LNCAP (cell line): Measurements from ENCODE around the gene ALDH3A2.

Experiments used
- CTCF ChIP-seq: fragments of 450-650 bp; IDR thresholded peaks from 2 replicates; pipeline ENCODE4 v1.5.1; 2017; ENCODE audit warnings: mild to moderate bottlenecking

ALDH3A2 gene

GRCh38 chr17:19660219-19660870 lies 11.8 kb downstream of the ALDH3A2 start:
- TF ChIP-seq CTCF: no peak

GRCh38 chr17:19661121-19661520 lies 12.6 kb downstream of the ALDH3A2 start:
- TF ChIP-seq CTCF: no peak

GRCh38 chr17:19663097-19663496 lies 14.5 kb downstream of the ALDH3A2 start:
- TF ChIP-seq CTCF: no peak

- TF ChIP-seq CTCF: no peak
These were observed 15.7 kb downstream of the ALDH3A2 start for GRCh38 chr17:19664136-19664820.

GRCh38 chr17:19664821-19665181 lies 16.2 kb downstream of the ALDH3A2 start:
- no peak for TF ChIP-seq CTCF

GRCh38 chr17:19670908-19671307 lies 22.4 kb downstream of the ALDH3A2 start:
- TF ChIP-seq CTCF: no peak

- no peak for TF ChIP-seq CTCF
These were observed 22.9 kb downstream of the ALDH3A2 start for GRCh38 chr17:19671433-19671832.
